MM.1S (cell line): ENCODE results near the gene ERCC6.

Experiments
- CTCF ChIP-seq: fragments of 300-600 bp; sonication (generic); IDR thresholded peaks from 2 replicates; pipeline ENCODE4 v1.5.1; 2016; ENCODE audit warnings: antibody characterized with exemption, low read length, mixed read lengths
- EZH2 ChIP-seq: fragments of 300-600 bp; sonication (generic); optimal IDR thresholded peaks from 2 replicates; pipeline ENCODE3; 2017; ENCODE audit warnings: low read depth, mild to moderate bottlenecking, antibody characterized with exemption, low read length, mixed read lengths
- EZH2phosphoT487 ChIP-seq: fragments of 300-600 bp; sonication (generic); IDR thresholded peaks from 2 replicates; pipeline ENCODE4 v1.6.1; 2018; ENCODE audit warnings: antibody characterized with exemption, low read length

GRCh38 chr10:49519717-49520116 lies 19.2 kb downstream of the ERCC6 start:
- TF ChIP-seq CTCF, result no peak
- TF ChIP-seq EZH2, result no peak
- TF ChIP-seq EZH2phosphoT487, result no peak
